IPS-15b (cell line): ENCODE results near the gene SENP8.

Experiments used
- H3K27me3 ChIP-seq: one replicate; pipeline ENCODE4 v1.6.1; 2013; ENCODE audit warnings: low read length; ENCODE audit not compliant: control insufficient read depth, insufficient read depth
- H3K36me3 ChIP-seq: one replicate; pipeline ENCODE4 v1.6.1; 2013; ENCODE audit warnings: low read length; ENCODE audit not compliant: control insufficient read depth, insufficient read depth
- H3K4me1 ChIP-seq: one replicate; pipeline ENCODE4 v1.6.1; 2013; ENCODE audit warnings: mild to moderate bottlenecking, low read length; ENCODE audit not compliant: control insufficient read depth, insufficient read depth
- H3K4me3 ChIP-seq: one replicate; pipeline ENCODE4 v1.5.1; 2013; ENCODE audit warnings: low read depth, low read length
- H3K9ac ChIP-seq: one replicate; pipeline ENCODE4 v1.6.1; 2013; ENCODE audit warnings: low read depth, mild to moderate bottlenecking, low read length
- H3K9me3 ChIP-seq: one replicate; pipeline ENCODE4 v1.6.1; 2013; ENCODE audit warnings: mild to moderate bottlenecking, low read length; ENCODE audit not compliant: control insufficient read depth, insufficient read depth

SENP8 gene

GRCh38 chr15:72141171-72142084 is 23.2 kb downstream of the SENP8 start:
- Histone ChIP-seq H3K36me3 (no peaks in the 10 kb centered on the region), H3K9ac (no peak overlapping the region), H3K4me1 (no peaks in the 10 kb centered on the region), H3K4me3 (no peak overlapping the region), H3K27me3 (no peaks in the 10 kb centered on the region), H3K9me3 (no peaks in the 10 kb centered on the region)

GRCh38 chr15:72146221-72146620 is 28.0 kb downstream of the SENP8 start:
- H3K36me3 ChIP-seq = no peaks in the 10 kb centered on the region
- H3K9ac ChIP-seq = no peak overlapping the region
- no peak overlapping the region for H3K4me3 ChIP-seq
- H3K4me1 ChIP-seq = no peaks in the 10 kb centered on the region
- no peaks in the 10 kb centered on the region for H3K27me3 ChIP-seq
- no peaks in the 10 kb centered on the region for H3K9me3 ChIP-seq

DNA sequence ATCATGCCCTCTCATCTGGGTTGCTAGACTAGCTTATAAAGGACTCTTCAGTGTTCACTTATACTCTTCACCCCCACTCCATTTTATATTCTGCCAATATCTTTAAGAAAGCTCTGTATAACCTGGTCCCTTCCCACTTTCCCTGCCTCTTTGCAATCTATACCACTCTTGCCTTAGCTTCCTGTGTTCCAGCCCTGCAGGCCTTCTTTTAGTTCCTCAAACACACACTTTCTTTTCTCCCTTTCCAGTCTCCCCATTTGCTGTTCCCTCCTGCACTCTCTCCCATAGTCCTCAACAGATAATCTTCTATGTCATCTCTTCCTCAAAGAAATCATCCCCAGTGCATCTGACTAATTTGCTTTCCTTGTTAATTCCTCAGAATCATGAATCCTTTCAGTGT is 28.7 kb downstream of the SENP8 start:
- no peak overlapping the region for H3K4me3 ChIP-seq
- H3K9me3 ChIP-seq = no peaks in the 10 kb centered on the region
- no peak overlapping the region for H3K9ac ChIP-seq
- H3K36me3 ChIP-seq = no peaks in the 10 kb centered on the region
- H3K27me3 ChIP-seq = no peaks in the 10 kb centered on the region
- no peaks in the 10 kb centered on the region for H3K4me1 ChIP-seq

DNA sequence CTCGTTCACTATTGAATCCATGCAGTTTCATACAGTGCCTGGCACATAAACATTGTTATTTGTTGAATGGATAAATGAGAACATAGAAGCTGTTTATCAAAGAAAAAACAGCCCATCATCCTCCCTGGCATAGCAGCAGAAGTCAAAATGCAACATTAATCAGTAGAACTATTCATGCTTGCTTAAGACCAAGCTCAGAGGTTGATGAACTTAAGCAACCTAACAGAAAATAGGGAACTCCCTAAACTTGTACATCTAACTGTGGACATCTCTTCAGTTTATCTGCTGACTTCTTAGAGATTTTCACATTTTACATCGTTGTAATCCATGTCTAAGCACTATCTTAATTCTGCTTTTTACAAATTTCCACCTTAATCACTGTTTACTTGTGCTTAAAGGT is 29.2 kb downstream of the SENP8 start:
- H3K4me3 ChIP-seq = no peak overlapping the region

DNA sequence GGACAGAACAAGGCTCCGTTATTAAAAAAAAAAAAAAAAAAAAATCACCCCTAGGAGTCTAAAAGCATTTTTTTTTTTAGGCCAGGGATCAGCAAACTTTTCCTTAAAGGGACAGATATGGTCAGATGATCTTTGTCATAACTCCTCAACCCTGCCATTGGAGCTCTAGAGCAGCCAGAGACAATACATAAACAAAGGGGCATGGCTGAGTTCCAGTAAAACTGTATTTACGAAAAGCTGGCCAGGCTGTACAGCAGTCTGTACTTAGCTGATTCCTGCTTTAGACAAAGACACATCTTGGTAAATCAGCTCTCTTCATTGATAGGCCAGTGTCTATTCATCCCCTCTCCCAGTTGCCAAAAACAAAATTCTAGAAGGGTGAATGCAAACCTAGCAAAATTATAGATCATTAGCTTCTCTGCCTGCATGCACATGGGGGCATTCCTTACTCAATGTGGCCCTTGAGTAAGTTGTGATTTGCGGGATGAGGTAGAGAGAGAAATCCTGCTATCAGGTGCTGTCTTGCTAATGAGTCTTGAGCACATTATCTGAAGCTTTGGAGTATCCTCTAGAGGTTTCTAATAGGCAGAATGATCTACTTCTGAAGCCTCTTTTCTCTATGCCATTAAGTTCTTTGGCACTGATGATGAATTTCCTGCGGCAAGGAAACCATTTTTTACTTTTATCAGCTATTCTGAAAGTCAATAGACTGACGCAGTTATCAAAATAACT is 35.2 kb downstream of the SENP8 start:
- peaks cover 4% of the 10 kb centered on the region for H3K27me3 ChIP-seq
- H3K4me3 ChIP-seq = no peak overlapping the region
- no peaks in the 10 kb centered on the region for H3K9me3 ChIP-seq
- H3K9ac ChIP-seq = no peak overlapping the region
- no peaks in the 10 kb centered on the region for H3K4me1 ChIP-seq
- H3K36me3 ChIP-seq = no peaks in the 10 kb centered on the region

More for the DNA sequence above, 29.2 kb downstream of the SENP8 start:
- Histone ChIP-seq H3K27me3 (no peaks in the 10 kb centered on the region), H3K9me3 (no peaks in the 10 kb centered on the region), H3K4me1 (no peaks in the 10 kb centered on the region), H3K9ac (no peak overlapping the region), H3K36me3 (no peaks in the 10 kb centered on the region)

- no peaks in the 10 kb centered on the region for H3K9me3 ChIP-seq
- H3K4me1 ChIP-seq = no peaks in the 10 kb centered on the region
- no peak overlapping the region for H3K9ac ChIP-seq
- peaks cover 4% of the 10 kb centered on the region for H3K27me3 ChIP-seq
- H3K4me3 ChIP-seq = no peak overlapping the region
- H3K36me3 ChIP-seq = no peaks in the 10 kb centered on the region
Measured at GRCh38 chr15:72154316-72154715, 36.1 kb downstream of the SENP8 start.

DNA sequence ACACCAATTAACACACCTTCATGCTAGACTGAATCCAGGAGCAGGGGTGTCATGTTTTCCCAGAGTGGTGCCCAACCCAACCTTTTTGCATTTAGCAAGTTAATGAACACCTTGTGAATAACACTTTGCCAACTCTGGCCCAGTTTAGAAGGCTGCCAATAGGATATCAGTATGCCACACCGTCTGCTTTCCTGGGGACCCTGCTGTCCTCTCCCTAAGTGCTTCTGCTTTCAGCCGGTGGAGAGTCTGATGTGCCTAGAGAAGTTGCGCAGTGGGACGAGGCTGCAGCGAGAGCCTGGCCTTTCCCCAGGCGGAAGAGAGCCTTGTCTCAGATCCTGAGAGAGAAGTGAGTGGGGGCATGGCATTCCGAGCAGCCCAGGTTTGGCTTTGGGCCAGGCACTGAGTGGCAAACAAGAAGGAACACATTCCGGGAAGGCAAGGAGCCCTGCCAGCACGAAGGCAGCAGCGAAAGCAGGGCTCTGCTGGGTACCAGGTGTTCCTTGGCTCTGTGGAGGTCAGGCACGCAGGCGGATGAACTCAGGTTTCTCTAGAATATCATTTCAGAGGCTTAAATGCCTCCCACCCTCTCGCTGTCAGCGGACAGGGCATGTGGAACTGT is 36.9 kb downstream of the SENP8 start:
- H3K27me3 ChIP-seq = peaks cover 4% of the 10 kb centered on the region
- no peaks in the 10 kb centered on the region for H3K4me1 ChIP-seq
- H3K9me3 ChIP-seq = no peaks in the 10 kb centered on the region
- no peak overlapping the region for H3K4me3 ChIP-seq
- H3K9ac ChIP-seq = no peak overlapping the region
- no peaks in the 10 kb centered on the region for H3K36me3 ChIP-seq

- Histone ChIP-seq H3K9me3 (no peaks in the 10 kb centered on the region), H3K36me3 (no peaks in the 10 kb centered on the region), H3K9ac (no peak overlapping the region), H3K4me1 (no peaks in the 10 kb centered on the region), H3K4me3 (peak overlapping the region; percentile 30), H3K27me3 (peaks cover 4% of the 10 kb centered on the region)
Measured at GRCh38 chr15:72155635-72156616, 37.7 kb downstream of the SENP8 start.

- Histone ChIP-seq H3K9ac (no peak overlapping the region), H3K36me3 (no peaks in the 10 kb centered on the region), H3K27me3 (peaks cover 4% of the 10 kb centered on the region), H3K4me3 (no peak overlapping the region), H3K4me1 (no peaks in the 10 kb centered on the region), H3K9me3 (no peaks in the 10 kb centered on the region)
Measured at GRCh38 chr15:72156928-72157327, 38.7 kb downstream of the SENP8 start.

- no peaks in the 10 kb centered on the region for H3K9me3 ChIP-seq
- H3K27me3 ChIP-seq = no peaks in the 10 kb centered on the region
- H3K36me3 ChIP-seq = no peaks in the 10 kb centered on the region
- no peak overlapping the region for H3K4me3 ChIP-seq
- H3K4me1 ChIP-seq = no peaks in the 10 kb centered on the region
- no peak overlapping the region for H3K9ac ChIP-seq
Measured at GRCh38 chr15:72160696-72161245, 42.6 kb downstream of the SENP8 start.
